SK-N-SH (cell line): ENCODE measurements around the gene KIT. TPM values are rescaled to one million over a fixed set of nuclear protein-coding genes. Genes with fewer than 3 reads are reported as not detected.

ENCODE experiments used
- CTCF ChIA-PET: fragments of 300-600, 350-600 bp; formaldehyde crosslinking; extraction: SDS; loops from one replicate; lab custom pipeline; 2021; lab: Yijun Ruan, JAX
- POLR2A ChIA-PET: fragments of 350-600 bp; sonication (Branson Sonifier 250); formaldehyde crosslinking; extraction: SDS; loops from one replicate; lab custom pipeline; 2020; ENCODE audit warnings: antibody characterized with exemption, inconsistent platforms; lab: Yijun Ruan, JAX
- DNase-seq: peaks from one replicate; pipeline ENCODE4 v3.0.0; 2012
- H2AFZ ChIP-seq: fragments of 200-600 bp; sonication (generic); 2 replicates; pipeline ENCODE4 v1.8.1; 2016; ENCODE audit warnings: antibody characterized with exemption, mild to moderate bottlenecking, low read depth
- H3F3A ChIP-seq: fragments of 200-600 bp; sonication (generic); replicated peaks from 2 replicates; pipeline ENCODE3; 2016; ENCODE audit warnings: antibody characterized with exemption, mild to moderate bottlenecking; ENCODE audit not compliant: insufficient read depth
- H3K27ac ChIP-seq, 2 experiments: fragments of 200-500 bp in 1 of 2; fragments of 200-600 bp in 1 of 2; sonication (Bioruptor generic) in 1 of 2; sonication (generic), shearing (Covaris generic) in 1 of 2; 2 replicates each; pipeline versions ENCODE4 v1.5.1 to v1.6.1; 2014 to 2016; ENCODE audit warnings: low read depth in 2 of 2, inconsistent platforms in 1 of 2, low read length in 1 of 2, mild to moderate bottlenecking in 1 of 2, mixed read lengths in 1 of 2
- H3K27me3 ChIP-seq: fragments of 200-600 bp; sonication (generic), shearing (Covaris generic); 2 replicates; pipeline ENCODE4 v1.6.1; 2016; ENCODE audit warnings: mixed run types; ENCODE audit not compliant: insufficient read depth
- H3K36me3 ChIP-seq, 2 experiments: fragments of 200-500 bp in 1 of 2; fragments of 200-600 bp in 1 of 2; sonication (Bioruptor generic) in 1 of 2; sonication (generic) in 1 of 2; replicated peaks in 1 of 2; 2 replicates each; pipeline versions ENCODE3 to v1.5.1; 2014 to 2016; ENCODE audit warnings: low read length in 1 of 2, mild to moderate bottlenecking in 1 of 2; ENCODE audit not compliant: insufficient read depth in 2 of 2, control insufficient read depth in 1 of 2
- H3K4me1 ChIP-seq, 2 experiments: fragments of 200-500 bp in 1 of 2; fragments of 200-600 bp in 1 of 2; sonication (Bioruptor generic) in 1 of 2; sonication (generic), shearing (Covaris generic) in 1 of 2; 2 replicates each; pipeline versions ENCODE4 v1.5.1 to v1.6.1; 2014 to 2016; ENCODE audit warnings: low read depth in 1 of 2, low read length in 1 of 2, mixed run types in 1 of 2; ENCODE audit not compliant: insufficient read depth in 2 of 2, control insufficient read depth in 1 of 2
- H3K4me2 ChIP-seq: fragments of 200-600 bp; sonication (generic), shearing (Covaris generic); 2 replicates; pipeline ENCODE4 v1.6.1; 2017; ENCODE audit warnings: mixed run types
- H3K4me3 ChIP-seq, 2 experiments: fragments of 200-500 bp in 1 of 2; fragments of 200-600 bp in 1 of 2; sonication (Bioruptor generic) in 1 of 2; sonication (generic), shearing (Covaris generic) in 1 of 2; 2 replicates each; pipeline versions ENCODE4 v1.5.1 to v1.8.1; 2014 to 2016; ENCODE audit warnings: low read depth in 2 of 2, inconsistent platforms in 1 of 2, low read length in 1 of 2, mild to moderate bottlenecking in 1 of 2, mixed read lengths in 1 of 2, moderate library complexity in 1 of 2
- H3K79me2 ChIP-seq: fragments of 200-600 bp; sonication (generic); 2 replicates; pipeline ENCODE4 v1.8.1; 2017; ENCODE audit warnings: mild to moderate bottlenecking; ENCODE audit not compliant: insufficient read depth
- H3K9ac ChIP-seq: fragments of 200-600 bp; sonication (generic); 2 replicates; pipeline ENCODE4 v1.6.1; 2017; ENCODE audit warnings: mixed run types
- H3K9me2 ChIP-seq: fragments of 200-600 bp; sonication (generic); 2 replicates; pipeline ENCODE4 v1.6.1; 2017; ENCODE audit warnings: mixed run types
- H3K9me3 ChIP-seq: fragments of 200-600 bp; sonication (generic); 2 replicates; pipeline ENCODE4 v1.6.1; 2017; ENCODE audit warnings: mixed run types, mild to moderate bottlenecking, moderate library complexity
- H4K20me1 ChIP-seq: fragments of 200-600 bp; sonication (generic); 2 replicates; pipeline ENCODE4 v1.6.1; 2017; ENCODE audit warnings: mild to moderate bottlenecking, mixed run types; ENCODE audit not compliant: insufficient read depth
- EZH2phosphoT487 ChIP-seq: fragments of 200-600 bp; sonication (generic); IDR thresholded peaks from 2 replicates; pipeline ENCODE4 v1.6.1; 2017; ENCODE audit warnings: low read depth, mixed run types, mild to moderate bottlenecking, antibody characterized with exemption, moderate library complexity, borderline replicate concordance
- GABPA ChIP-seq: IDR thresholded peaks from 2 replicates; pipeline ENCODE4 v1.4.0; 2012; ENCODE audit warnings: low read depth, mild to moderate bottlenecking
- JUND ChIP-seq: IDR thresholded peaks from 2 replicates; pipeline ENCODE4 v1.4.0; 2012
- MXI1 ChIP-seq: IDR thresholded peaks from 2 replicates; pipeline ENCODE4 v1.6.1; 2012; ENCODE audit warnings: mild to moderate bottlenecking, low read depth, low read length, improper control_type of control experiment
- NFIC ChIP-seq: IDR thresholded peaks from 2 replicates; pipeline ENCODE4 v1.4.0; 2012; ENCODE audit warnings: borderline replicate concordance
- NRF1 ChIP-seq: IDR thresholded peaks from 2 replicates; pipeline ENCODE4 v1.6.1; 2012; ENCODE audit warnings: low read depth, mild to moderate bottlenecking, low read length
- POLR2AphosphoS5 ChIP-seq: IDR thresholded peaks from 2 replicates; pipeline ENCODE4 v1.6.1; 2012; ENCODE audit warnings: low read depth, low read length
- RFX5 ChIP-seq: IDR thresholded peaks from 2 replicates; pipeline ENCODE4 v1.6.1; 2012; ENCODE audit warnings: mild to moderate bottlenecking, improper control_type of control experiment, low read length
- TAF1 ChIP-seq: IDR thresholded peaks from 2 replicates; pipeline ENCODE4 v1.6.1; 2012; ENCODE audit warnings: low read depth, mild to moderate bottlenecking, low read length, moderate library complexity, borderline replicate concordance
- TEAD4 ChIP-seq: IDR thresholded peaks from 2 replicates; pipeline ENCODE4 v1.4.0; 2012; ENCODE audit warnings: mild to moderate bottlenecking, borderline replicate concordance; ENCODE audit not compliant: insufficient read depth
- WGBS: methylation state at CpG from one replicate; pipeline ENCODE4 v1.1.6; 2017; ENCODE audit warnings: low lambda C conversion rate; 5-methylcytosine and 5-hydroxymethylcytosine counted together
- polyA plus RNA-seq, 3 experiments: library from polyadenylated mRNA; depleted of rRNA; stranded (reverse); fragments of >200 nt; gene quantifications; 2 replicates each; pipeline ENCODE4 v1.2.3, GENCODE V29; 2012
- TF ChIP-seq, protein P1 (sequence below): IDR thresholded peaks from 2 replicates; pipeline ENCODE4 v1.4.0; 2012; ENCODE audit warnings: low read depth, borderline replicate concordance
- TF ChIP-seq, protein P2 (sequence below): fragments of 200-600 bp; sonication (generic); IDR thresholded peaks from 2 replicates; pipeline ENCODE4 v1.6.1; 2017; ENCODE audit warnings: antibody characterized with exemption, mild to moderate bottlenecking, moderate library complexity
- TF ChIP-seq, protein P3 (sequence below): fragments of 150-350 bp; IDR thresholded peaks from 2 replicates; pipeline ENCODE4 v1.6.1; 2016; ENCODE audit warnings: mild to moderate bottlenecking, low read depth, low read length
- TF ChIP-seq, protein P4 (sequence below): fragments of 150-350 bp; IDR thresholded peaks from 2 replicates; pipeline ENCODE4 v1.6.1; 2017; ENCODE audit warnings: antibody characterized with exemption, low read length, low read depth, borderline replicate concordance

Gene KIT
- polyA plus RNA-seq, 1 of the 3 experiments (the other 2 are of a cell fraction) = 0.79 TPM

DNA sequence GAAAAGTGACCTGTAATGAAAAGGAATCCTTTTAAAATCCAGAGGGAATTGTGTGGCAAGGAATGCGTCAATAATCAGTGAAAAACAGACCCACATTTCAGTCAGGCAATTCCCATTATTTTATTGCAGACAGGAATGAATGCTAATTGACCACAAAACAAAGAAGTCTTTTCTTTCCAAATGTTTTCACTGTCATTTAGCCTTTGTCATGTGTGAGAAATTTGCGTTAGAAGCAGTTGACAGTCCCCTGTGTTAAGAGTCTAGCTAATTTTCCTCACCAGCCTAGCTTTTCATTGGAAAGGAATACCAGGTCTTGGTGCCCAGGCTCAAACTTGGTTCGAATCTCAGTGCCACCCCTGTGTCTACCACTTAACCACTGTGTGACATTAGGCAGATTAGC lies 83.4 kb downstream of the KIT start (continued):
- TF ChIP-seq TAF1 = no peak
- TF ChIP-seq MXI1 = no peak

DNA sequence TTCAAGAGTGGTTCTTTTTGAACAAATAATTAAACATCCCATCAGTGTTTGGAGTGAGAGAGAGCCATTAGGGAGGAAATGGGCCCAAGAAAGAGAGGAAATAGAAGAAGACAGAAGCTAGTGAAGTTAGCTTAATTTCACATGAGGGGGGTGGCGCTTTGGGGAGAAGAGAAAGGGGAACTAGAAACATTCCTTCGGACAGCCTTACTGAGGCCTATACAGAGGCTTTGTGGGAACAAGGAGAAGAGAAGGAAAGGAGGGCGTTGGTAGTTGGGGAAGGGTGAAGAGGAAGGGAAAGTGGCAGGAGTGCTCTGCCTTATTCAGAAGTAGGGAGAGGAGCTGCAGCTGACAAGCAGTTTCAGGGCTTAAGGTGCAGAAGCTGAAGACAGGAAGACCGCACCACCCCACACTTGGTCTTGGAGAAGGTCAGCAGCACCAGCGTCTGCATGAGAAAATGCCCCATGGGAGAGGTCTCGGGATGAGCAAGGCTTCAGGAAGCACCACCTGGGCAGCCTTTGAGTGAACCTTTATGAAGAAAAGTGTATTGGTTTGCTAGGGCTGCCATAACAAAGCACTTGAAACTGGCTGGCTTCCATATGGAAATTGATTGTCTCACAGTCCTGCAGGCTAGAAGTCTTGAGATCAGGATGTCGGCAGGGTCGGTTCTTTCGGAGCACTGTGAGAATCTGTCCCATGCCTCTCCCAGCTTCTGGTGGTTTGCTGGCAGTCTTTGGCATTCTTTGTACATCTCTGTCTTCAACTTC lies 85.1 kb downstream of the KIT start:
- ChIA-PET POLR2A (no interaction called here), CTCF (no interaction called here)
- no peaks in the 10 kb centered on the region for H3F3A ChIP-seq
- H4K20me1 ChIP-seq = no peaks in the 10 kb centered on the region
- H3K27me3 ChIP-seq = no peaks in the 10 kb centered on the region
- no peaks in the 10 kb centered on the region for H3K9me3 ChIP-seq
- H3K36me3 ChIP-seq = no peaks in the 10 kb centered on the region
- H3K79me2 ChIP-seq = no peaks in the 10 kb centered on the region
- H3K4me1 ChIP-seq = no peaks in the 10 kb centered on the region
- DNase-seq = no peak
- TF ChIP-seq GABPA (no peak), TAF1 (no peak), EZH2phosphoT487 (no peak), JUND (no peak), TEAD4 (no peak), POLR2AphosphoS5 (no peak), NRF1 (no peak), NFIC (no peak), RFX5 (no peak)
- TF ChIP-seq, protein P1, sequence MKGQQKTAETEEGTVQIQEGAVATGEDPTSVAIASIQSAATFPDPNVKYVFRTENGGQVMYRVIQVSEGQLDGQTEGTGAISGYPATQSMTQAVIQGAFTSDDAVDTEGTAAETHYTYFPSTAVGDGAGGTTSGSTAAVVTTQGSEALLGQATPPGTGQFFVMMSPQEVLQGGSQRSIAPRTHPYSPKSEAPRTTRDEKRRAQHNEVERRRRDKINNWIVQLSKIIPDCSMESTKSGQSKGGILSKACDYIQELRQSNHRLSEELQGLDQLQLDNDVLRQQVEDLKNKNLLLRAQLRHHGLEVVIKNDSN = no peak
- TF ChIP-seq, protein P2, sequence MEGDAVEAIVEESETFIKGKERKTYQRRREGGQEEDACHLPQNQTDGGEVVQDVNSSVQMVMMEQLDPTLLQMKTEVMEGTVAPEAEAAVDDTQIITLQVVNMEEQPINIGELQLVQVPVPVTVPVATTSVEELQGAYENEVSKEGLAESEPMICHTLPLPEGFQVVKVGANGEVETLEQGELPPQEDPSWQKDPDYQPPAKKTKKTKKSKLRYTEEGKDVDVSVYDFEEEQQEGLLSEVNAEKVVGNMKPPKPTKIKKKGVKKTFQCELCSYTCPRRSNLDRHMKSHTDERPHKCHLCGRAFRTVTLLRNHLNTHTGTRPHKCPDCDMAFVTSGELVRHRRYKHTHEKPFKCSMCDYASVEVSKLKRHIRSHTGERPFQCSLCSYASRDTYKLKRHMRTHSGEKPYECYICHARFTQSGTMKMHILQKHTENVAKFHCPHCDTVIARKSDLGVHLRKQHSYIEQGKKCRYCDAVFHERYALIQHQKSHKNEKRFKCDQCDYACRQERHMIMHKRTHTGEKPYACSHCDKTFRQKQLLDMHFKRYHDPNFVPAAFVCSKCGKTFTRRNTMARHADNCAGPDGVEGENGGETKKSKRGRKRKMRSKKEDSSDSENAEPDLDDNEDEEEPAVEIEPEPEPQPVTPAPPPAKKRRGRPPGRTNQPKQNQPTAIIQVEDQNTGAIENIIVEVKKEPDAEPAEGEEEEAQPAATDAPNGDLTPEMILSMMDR = no peak
- TF ChIP-seq, protein P3, sequence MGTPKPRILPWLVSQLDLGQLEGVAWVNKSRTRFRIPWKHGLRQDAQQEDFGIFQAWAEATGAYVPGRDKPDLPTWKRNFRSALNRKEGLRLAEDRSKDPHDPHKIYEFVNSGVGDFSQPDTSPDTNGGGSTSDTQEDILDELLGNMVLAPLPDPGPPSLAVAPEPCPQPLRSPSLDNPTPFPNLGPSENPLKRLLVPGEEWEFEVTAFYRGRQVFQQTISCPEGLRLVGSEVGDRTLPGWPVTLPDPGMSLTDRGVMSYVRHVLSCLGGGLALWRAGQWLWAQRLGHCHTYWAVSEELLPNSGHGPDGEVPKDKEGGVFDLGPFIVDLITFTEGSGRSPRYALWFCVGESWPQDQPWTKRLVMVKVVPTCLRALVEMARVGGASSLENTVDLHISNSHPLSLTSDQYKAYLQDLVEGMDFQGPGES = no peak
- TF ChIP-seq, protein P4, sequence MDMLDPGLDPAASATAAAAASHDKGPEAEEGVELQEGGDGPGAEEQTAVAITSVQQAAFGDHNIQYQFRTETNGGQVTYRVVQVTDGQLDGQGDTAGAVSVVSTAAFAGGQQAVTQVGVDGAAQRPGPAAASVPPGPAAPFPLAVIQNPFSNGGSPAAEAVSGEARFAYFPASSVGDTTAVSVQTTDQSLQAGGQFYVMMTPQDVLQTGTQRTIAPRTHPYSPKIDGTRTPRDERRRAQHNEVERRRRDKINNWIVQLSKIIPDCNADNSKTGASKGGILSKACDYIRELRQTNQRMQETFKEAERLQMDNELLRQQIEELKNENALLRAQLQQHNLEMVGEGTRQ = no peak
- TF ChIP-seq, all 33 proteins: peak for 0
- Histone ChIP-seq H3K27ac (no peak overlapping the region), H3K4me3 (no peak overlapping the region), H3K9ac (no peak overlapping the region), H3K9me2 (no peaks in the 10 kb centered on the region), H3K4me2 (no peak overlapping the region), H2AFZ (no peak overlapping the region)
- WGBS = 25% methylated on average over 6 of the region's 9 CpGs
